CD14-positive monocyte (primary cell): ENCODE results near the gene KDM4C. TPM values are rescaled to one million over a fixed set of nuclear protein-coding genes. Genes with fewer than 3 reads are reported as not detected.

Source experiments
- DNase-seq, 3 donors: peaks; one replicate each; pipeline ENCODE4 v3.0.0-alpha.2; 2011 to 2022
- H2AFZ ChIP-seq: 2 replicates; pipeline ENCODE4 v1.6.0; 2012; ENCODE audit warnings: mild to moderate bottlenecking, low read depth, low read length, inconsistent platforms; ENCODE audit not compliant: insufficient read depth, poor library complexity, severe bottlenecking
- H3K27ac ChIP-seq, 2 donors: 1 replicate in 1 of 2; 2 replicates in 1 of 2; pipeline ENCODE4 v1.5.1; 2012 to 2013; ENCODE audit warnings: low read length in 2 of 2, control low read depth in 1 of 2, inconsistent platforms in 1 of 2, low read depth in 1 of 2, mild to moderate bottlenecking in 1 of 2
- H3K27me3 ChIP-seq, 2 donors: one replicate each; pipeline versions ENCODE4 v1.6.0 to v1.6.1; 2011 to 2013; ENCODE audit warnings: low read length in 2 of 2; ENCODE audit not compliant: control insufficient read depth in 2 of 2, insufficient read depth in 2 of 2
- H3K36me3 ChIP-seq, 2 donors: replicated peaks in 1 of 2; 1 replicate in 1 of 2; 2 replicates in 1 of 2; pipeline versions ENCODE4 v1.5.1 to v1.6.1; 2012 to 2013; ENCODE audit warnings: low read length in 2 of 2, control low read depth in 1 of 2, inconsistent platforms in 1 of 2, mild to moderate bottlenecking in 1 of 2; ENCODE audit not compliant: insufficient read depth in 2 of 2, control insufficient read depth in 1 of 2
- H3K4me1 ChIP-seq, 2 donors: 1 replicate in 1 of 2; 2 replicates in 1 of 2; pipeline versions ENCODE4 v1.5.1 to v1.6.1; 2012 to 2013; ENCODE audit warnings: low read length in 2 of 2, control low read depth in 1 of 2, inconsistent platforms in 1 of 2, mild to moderate bottlenecking in 1 of 2, moderate library complexity in 1 of 2; ENCODE audit not compliant: insufficient read depth in 2 of 2, control insufficient read depth in 1 of 2
- H3K4me2 ChIP-seq: replicated peaks from 2 replicates; pipeline ENCODE3; 2012; ENCODE audit warnings: low read length, moderate library complexity, mild to moderate bottlenecking; ENCODE audit not compliant: poor library complexity, severe bottlenecking; ENCODE audit errors: extremely low read depth
- H3K4me3 ChIP-seq, 3 experiments: fragments of 200-600 bp in 1 of 3; sonication (generic) in 1 of 3; replicated peaks in 1 of 3; 1 replicate in 2 of 3; 2 replicates in 1 of 3; pipeline ENCODE4 v1.5.1; 2011 to 2013; ENCODE audit warnings: low read length in 3 of 3, mild to moderate bottlenecking in 3 of 3, control low read depth in 2 of 3, low read depth in 2 of 3, inconsistent platforms in 1 of 3, moderate library complexity in 1 of 3
- H3K79me2 ChIP-seq: 2 replicates; pipeline ENCODE4 v1.6.0; 2012; ENCODE audit warnings: mild to moderate bottlenecking, control low read depth, inconsistent platforms, low read length, moderate library complexity; ENCODE audit not compliant: insufficient read depth
- H3K9ac ChIP-seq: 2 replicates; pipeline ENCODE4 v1.6.0; 2017; ENCODE audit warnings: low read length, mild to moderate bottlenecking; ENCODE audit not compliant: insufficient read depth, poor library complexity, severe bottlenecking
- H3K9me3 ChIP-seq, 2 donors: replicated peaks in 1 of 2; 1 replicate in 1 of 2; 2 replicates in 1 of 2; pipeline versions ENCODE4 v1.5.1 to v1.6.1; 2012 to 2013; ENCODE audit warnings: low read length in 2 of 2, control low read depth in 1 of 2; ENCODE audit not compliant: control insufficient read depth in 1 of 2, insufficient read depth in 1 of 2
- H4K20me1 ChIP-seq: 2 replicates; pipeline ENCODE4 v1.6.0; 2012; ENCODE audit warnings: mild to moderate bottlenecking, low read length, control low read depth, moderate library complexity; ENCODE audit not compliant: insufficient read depth
- H3K27ac Mint-ChIP-seq, 7 donors: one replicate each; pipeline ENCODE4 v1.8.0; 2020; ENCODE audit warnings: mild to moderate bottlenecking in 7 of 7, mixed read lengths in 7 of 7, moderate library complexity in 6 of 7, inconsistent platforms in 2 of 7
- H3K27me3 Mint-ChIP-seq, 3 donors: one replicate each; pipeline ENCODE4 v1.8.0; 2021 to 2022; ENCODE audit warnings: low read depth in 3 of 3, mild to moderate bottlenecking in 3 of 3, mixed read lengths in 3 of 3, moderate library complexity in 3 of 3, inconsistent platforms in 1 of 3
- H3K36me3 Mint-ChIP-seq, 2 donors: one replicate each; pipeline ENCODE4 v1.8.0; 2020; ENCODE audit warnings: mixed read lengths in 2 of 2, inconsistent platforms in 1 of 2, mild to moderate bottlenecking in 1 of 2
- H3K4me1 Mint-ChIP-seq: one replicate; pipeline ENCODE4 v1.8.0; 2020; ENCODE audit warnings: mild to moderate bottlenecking, mixed read lengths
- H3K4me3 Mint-ChIP-seq, 2 donors: one replicate each; pipeline ENCODE4 v1.8.0; 2020; ENCODE audit warnings: mild to moderate bottlenecking in 2 of 2, mixed read lengths in 2 of 2, moderate library complexity in 1 of 2
- H3K9me3 Mint-ChIP-seq, 7 donors: one replicate each; pipeline ENCODE4 v1.8.0; 2020 to 2022; ENCODE audit warnings: mixed read lengths in 7 of 7, mild to moderate bottlenecking in 6 of 7, moderate library complexity in 6 of 7, inconsistent platforms in 2 of 7
- CTCF ChIP-seq: fragments of 200-600 bp; IDR thresholded peaks from one replicate; pipeline ENCODE4 v1.8.0; 2022; ENCODE audit warnings: antibody characterized with exemption, mild to moderate bottlenecking
- WGBS: methylation state at CpG from one replicate; pipeline ENCODE4 v1.1.5; 2013; ENCODE audit warnings: missing lambda C conversion rate; ENCODE audit not compliant: insufficient coverage; 5-methylcytosine and 5-hydroxymethylcytosine counted together
- intact Hi-C, 2 donors: fragments of 100-400 bp; cut with micrococcal nuclease; formaldehyde crosslinking; loops; one replicate each; pipeline versions ENCODE4 v1.15.0 to v1.15.1; 2023
- polyA plus RNA-seq, 3 donors: library from polyadenylated mRNA; depleted of rRNA in 1 of 3; unstranded in 2 of 3; stranded (reverse) in 1 of 3; fragments of 300-500 nt in 2 of 3; fragments of >200 nt in 1 of 3; fragmentation: Illumina TruSeq in 2 of 3; gene quantifications; 1 replicate in 2 of 3; 2 replicates in 1 of 3; pipeline ENCODE4 v1.2.3, GENCODE V29; 2012 to 2021

KDM4C gene
- polyA plus RNA-seq, 3 donors, result 15.2 to 36.2 (median 17.1) TPM

DNA sequence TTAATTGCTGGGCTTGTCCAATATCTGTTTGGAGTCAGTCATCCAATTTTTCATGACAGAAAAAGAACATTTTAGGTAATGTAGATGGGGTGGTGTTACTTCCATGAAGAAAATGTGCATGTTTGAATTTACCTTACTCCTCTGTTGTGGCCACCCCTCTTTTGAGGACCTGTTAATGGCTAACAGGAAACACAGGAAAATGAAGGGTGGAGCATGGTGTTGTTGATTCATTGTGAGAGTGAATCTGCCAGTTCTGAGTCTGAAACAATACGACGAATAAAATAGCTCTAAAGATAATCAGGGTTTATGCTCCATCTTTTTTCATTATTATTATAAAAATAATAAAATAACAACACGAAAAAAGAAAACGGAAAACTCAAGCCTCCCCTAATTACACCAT lies 335.3 kb downstream of the KDM4C start:
- Mint-ChIP-seq H3K27ac (no peak overlapping the region), H3K9me3 (peaks cover 0 to 5% (median 0%) of the 10 kb centered on the region in 7 donors), H3K27me3 (no peaks in the 10 kb centered on the region), H3K4me3 (no peak overlapping the region), H3K36me3 (peaks cover 29 to 31% of the 10 kb centered on the region in 2 donors), H3K4me1 (peaks cover 8% of the 10 kb centered on the region)
- H3K27ac ChIP-seq, result no peak overlapping the region
- no peak for DNase-seq
- H3K4me2 ChIP-seq, result no peak overlapping the region
- H3K36me3 ChIP-seq, result peaks cover 0 to 19% of the 10 kb centered on the region in 2 donors
- intact Hi-C loops, result loop anchor here in 1 of 2 donors (10.0 kb wide), 1 partner anchor 58 kb away; no protein-coding TSS in a partner anchor
- no peaks in the 10 kb centered on the region for H4K20me1 ChIP-seq
- H3K9me3 ChIP-seq, result no peaks in the 10 kb centered on the region
- no peak overlapping the region for H2AFZ ChIP-seq
- H3K27me3 ChIP-seq, result no peaks in the 10 kb centered on the region
- no peak overlapping the region for H3K9ac ChIP-seq
- no peak for TF ChIP-seq CTCF
- H3K4me1 ChIP-seq, result no peaks in the 10 kb centered on the region
- H3K79me2 ChIP-seq, result no peaks in the 10 kb centered on the region
- H3K4me3 ChIP-seq, result no peak overlapping the region
- whole genome bisulfite sequencing, result no CpG with 5 or more reads among the region's 4 CpGs

GRCh38 chr9:7094052-7094451 lies 336.3 kb downstream of the KDM4C start:
- peaks cover 0 to 22% of the 10 kb centered on the region in 2 donors for H3K36me3 ChIP-seq
- no peaks in the 10 kb centered on the region for H3K27me3 ChIP-seq
- peaks cover 0 to 9% (median 3%) of the 10 kb centered on the region in 7 donors for H3K9me3 Mint-ChIP-seq
- no peak overlapping the region for H3K4me2 ChIP-seq
- H3K4me1 ChIP-seq, result no peaks in the 10 kb centered on the region
- no peak overlapping the region for H3K4me3 ChIP-seq
- no peak overlapping the region for H3K4me3 Mint-ChIP-seq
- peaks cover 0 to 4% of the 10 kb centered on the region in 2 donors for H3K9me3 ChIP-seq
- H3K79me2 ChIP-seq, result no peaks in the 10 kb centered on the region
- peaks cover 8% of the 10 kb centered on the region for H3K4me1 Mint-ChIP-seq
- peak overlapping the region in 2 of 7 donors; percentile 1 to 6 for H3K27ac Mint-ChIP-seq
- H2AFZ ChIP-seq, result no peak overlapping the region
- H3K27me3 Mint-ChIP-seq, result no peaks in the 10 kb centered on the region
- TF ChIP-seq CTCF, result no peak
- H3K9ac ChIP-seq, result no peak overlapping the region
- peaks cover 30 to 33% of the 10 kb centered on the region in 2 donors for H3K36me3 Mint-ChIP-seq
- DNase-seq, result no peak
- intact Hi-C loops, result loop anchor here in 1 of 2 donors (10.0 kb wide), 1 partner anchor 59 kb away; no protein-coding TSS in a partner anchor
- H3K27ac ChIP-seq, result no peak overlapping the region
- WGBS, result no CpG with 5 or more reads among the region's 2 CpGs
- no peaks in the 10 kb centered on the region for H4K20me1 ChIP-seq
